ENCODE data around the gene SLC43A2.

The SLC43A2 gene

GRCh38 chr17:1643999-1644492 lies 15.4 kb upstream of the SLC43A2 start:
- no peak for DNase-seq (ENCODE audit: low spot score)

GRCh38 chr17:1643293-1643998 lies 14.8 kb upstream of the SLC43A2 start:
- DNase-seq (ENCODE audit: low spot score), result no peak

- DNase-seq (ENCODE audit: low spot score), result no peak
Measured at GRCh38 chr17:1641065-1641403, 12.4 kb upstream of the SLC43A2 start.

- DNase-seq (ENCODE audit: low spot score), result no peak
Measured at GRCh38 chr17:1640329-1641064, 11.9 kb upstream of the SLC43A2 start.

- peak; percentile 45 for DNase-seq (ENCODE audit: low spot score)
Measured at GRCh38 chr17:1639549-1640180, 11.0 kb upstream of the SLC43A2 start.

DNA sequence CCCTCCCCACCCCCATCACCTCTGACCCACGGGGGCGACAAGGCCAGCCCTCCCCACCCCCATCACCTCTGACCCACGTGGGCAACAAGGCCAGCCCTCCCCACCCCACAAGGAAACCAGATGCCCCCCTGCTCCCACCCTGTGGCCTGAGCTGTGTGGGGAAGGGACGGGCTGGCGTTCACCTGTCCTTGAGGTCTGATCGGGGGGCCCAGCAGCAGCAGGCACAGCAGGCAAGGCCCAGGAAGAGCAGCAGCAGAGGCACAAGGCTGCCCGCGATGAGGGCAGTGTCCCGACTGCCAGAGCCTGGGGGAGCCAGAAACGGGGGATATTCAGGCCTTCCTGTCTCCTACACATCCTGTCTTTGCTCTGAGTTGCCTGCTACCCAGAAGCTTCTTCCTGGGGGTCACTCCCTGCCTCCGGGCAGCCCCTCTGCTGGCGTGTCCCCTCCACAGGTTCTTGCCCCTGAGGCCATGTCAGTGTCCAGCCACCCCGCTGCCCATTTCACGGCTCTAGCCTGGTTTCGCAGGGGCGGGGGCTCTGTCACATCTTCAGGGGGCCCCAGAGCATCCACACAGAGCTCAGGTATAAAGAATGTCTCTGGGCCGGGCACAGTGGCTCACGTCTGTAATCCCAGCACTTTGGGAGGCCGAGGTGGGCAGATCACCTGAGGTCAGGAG lies 10.1 kb upstream of the SLC43A2 start:
- DNase-seq (ENCODE audit: low spot score), result no peak

DNA sequence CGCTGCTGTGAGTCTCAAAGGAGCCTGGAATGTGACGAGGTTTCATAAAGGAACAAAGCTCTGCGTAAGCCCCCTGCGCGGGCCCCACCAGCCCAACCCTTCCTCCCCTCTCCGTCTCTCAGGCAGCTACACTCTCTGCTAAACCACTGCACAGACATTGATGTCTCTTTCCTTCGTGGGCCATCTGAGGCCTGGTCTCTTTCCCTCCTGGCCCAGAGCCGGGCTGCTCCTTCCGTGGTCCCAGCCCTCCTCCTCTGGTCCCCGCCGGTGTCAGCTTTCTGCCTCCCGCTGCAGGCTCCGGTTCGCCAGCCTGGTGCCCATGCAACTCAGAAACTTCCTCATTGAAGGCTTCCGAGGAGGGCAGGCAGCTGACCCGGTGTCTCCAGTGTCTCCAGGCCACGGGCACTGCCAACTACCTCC lies 9.5 kb upstream of the SLC43A2 start:
- DNase-seq (ENCODE audit: low spot score), result peak; percentile 36

DNA sequence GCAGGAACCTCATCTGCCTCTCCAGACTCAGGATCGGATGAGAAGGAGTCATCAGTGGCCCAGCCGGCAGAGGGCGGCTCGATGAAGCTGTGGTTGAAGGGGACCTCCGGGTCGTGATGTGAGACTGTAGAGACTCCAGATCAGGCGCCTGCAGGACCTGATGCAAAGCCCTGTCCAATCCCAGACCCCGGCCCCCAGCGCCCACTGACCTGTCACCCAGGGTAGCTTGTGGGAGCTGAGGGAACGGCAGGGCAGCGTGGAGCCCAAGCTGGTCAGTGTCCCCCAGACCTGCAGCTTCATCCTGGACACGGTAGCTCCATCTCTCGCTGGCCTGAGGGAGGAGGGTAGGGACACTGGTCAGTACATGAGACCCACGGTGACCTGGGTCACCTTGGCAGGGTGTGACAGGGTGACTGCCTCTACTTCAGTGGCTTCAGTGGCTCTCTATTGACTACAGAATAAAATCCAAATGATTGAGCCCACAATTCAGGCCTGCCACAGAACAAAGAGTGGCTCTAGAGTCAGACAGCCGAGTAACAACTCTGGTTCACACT lies 8.2 kb upstream of the SLC43A2 start:
- no peak for DNase-seq (ENCODE audit: low spot score)

DNA sequence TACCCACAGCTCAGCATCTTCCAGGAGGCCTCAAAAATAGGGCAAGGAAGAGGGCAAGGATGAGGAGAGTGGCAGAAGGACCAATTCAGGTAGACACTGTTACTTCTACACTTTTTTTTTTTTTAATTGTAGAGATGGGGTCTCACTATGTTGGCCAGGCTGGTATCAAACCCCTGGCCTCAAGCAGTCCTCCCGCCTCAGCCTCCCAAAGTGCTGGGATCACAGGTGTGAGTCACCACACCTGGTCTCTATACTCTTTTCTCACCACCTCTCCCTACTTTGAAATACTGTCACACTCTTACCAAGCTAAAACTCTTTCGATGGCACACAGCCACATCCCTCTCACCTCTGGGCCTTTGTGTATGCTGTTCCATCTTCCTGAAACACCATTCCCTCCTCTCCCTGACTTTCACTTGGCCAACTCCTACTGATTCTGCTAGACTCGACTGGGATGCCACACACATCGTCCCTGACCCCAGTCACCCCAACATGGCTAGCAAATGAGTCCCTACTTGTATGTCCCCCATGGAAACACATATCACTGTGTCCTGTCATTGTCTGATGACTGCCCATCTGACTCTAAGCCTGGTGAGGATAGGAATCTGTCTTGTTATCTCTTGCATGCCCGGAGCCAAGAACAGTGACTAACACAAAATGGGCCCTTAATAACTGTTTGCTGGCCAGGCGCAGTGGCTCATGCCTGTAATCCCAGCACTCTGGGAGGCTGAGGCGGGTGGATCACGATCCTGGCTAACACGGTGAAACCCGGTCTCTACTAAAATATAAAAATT lies 7.2 kb upstream of the SLC43A2 start:
- DNase-seq (ENCODE audit: low spot score), result no peak

- no peak for DNase-seq (ENCODE audit: low spot score)
Measured at GRCh38 chr17:1634841-1635650, 6.4 kb upstream of the SLC43A2 start.

DNA sequence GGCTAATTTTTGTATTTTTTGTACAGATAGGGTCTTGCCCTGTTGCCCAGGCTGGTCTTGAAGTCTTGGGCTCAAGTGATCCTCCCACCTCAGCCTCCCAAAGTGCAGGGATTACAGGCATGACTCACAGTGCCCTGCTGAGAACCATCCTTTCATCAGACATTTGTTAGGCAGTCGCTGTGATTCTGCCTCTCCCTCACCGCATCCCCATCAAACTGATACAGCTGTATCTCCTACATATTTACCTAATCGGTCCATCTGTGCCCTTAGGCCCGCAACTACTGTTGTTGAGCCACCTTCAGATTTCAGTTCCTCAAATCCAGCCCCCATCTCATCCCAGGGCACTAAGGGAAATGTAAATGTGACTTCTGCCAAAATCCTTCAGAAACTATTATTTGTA lies 2.0 kb upstream of the SLC43A2 start:
- DNase-seq (ENCODE audit: low spot score), result no peak

DNA sequence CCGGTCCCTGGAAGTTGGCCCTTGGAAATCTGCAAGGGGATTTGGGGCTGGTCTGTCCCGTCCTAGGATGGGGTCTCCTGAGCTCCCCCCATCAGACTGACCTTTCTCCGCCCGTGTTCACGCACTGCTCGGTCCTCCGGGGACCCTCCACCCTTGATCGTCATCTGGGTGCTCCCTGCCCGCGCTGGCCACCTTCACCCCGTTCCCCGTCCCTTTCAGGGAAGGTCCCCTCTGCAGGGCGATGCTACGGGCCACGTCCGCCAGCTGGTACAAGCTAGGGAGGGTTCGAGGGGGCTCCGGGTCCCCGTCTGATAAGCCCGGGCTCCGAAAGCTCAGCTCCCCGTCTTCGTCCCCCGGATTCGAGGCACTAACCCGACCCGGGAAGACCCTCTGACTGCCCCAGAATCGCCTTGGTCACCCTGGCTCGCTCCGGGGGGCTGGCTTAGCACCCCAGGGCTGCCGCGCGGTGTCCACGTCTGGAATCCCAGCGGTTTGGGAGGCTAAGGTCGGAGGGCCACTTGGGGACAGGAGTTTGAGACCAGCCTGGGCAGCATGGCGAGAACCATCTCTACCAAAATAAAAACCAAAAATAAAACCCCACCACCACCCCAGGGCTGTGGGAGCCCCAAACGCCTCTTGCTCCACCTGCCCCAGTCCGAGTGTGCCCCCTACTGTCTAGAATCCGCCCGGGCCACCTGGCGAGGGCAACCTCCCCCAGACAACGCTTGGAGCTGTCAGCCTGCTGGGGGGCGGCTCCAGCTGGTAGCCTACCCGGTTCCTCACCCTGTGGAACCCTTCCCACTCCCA lies 1.1 kb upstream of the SLC43A2 start:
- peak; percentile 46 for DNase-seq (ENCODE audit: low spot score)

DNA sequence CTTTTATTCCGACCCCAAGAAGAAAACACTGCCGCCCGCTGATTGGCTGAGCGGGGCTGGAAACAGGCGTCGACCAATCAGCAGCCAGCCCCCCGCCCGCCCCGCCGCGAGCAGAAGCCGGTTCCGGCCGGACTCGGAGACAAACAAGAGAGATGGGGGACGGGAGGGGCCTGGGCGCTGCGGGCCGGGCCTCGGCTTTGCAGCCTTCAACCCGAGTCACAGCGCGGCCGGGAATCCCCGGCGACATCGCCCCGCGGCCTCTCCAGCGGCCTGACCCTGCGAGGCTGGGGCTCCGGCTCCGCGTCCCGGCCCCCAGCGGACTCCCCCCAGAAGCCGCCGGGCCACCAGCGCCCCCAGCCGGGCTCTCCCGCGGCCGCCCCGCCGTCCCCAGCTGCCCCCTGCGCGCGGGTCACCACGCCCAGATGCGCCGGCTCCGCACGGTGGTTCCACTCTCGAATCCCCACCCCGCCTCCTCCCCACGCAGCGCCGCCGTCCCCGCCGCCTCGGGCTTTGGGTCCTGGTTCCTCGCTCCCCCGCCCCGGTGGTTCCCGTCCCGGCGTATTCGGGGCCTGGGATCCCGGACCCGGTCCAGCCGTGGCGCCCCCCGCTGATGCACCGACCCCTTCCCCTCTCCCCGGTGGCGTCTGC lies 346 bp upstream of the SLC43A2 start:
- peak; percentile 99 for DNase-seq (ENCODE audit: low spot score)

DNA sequence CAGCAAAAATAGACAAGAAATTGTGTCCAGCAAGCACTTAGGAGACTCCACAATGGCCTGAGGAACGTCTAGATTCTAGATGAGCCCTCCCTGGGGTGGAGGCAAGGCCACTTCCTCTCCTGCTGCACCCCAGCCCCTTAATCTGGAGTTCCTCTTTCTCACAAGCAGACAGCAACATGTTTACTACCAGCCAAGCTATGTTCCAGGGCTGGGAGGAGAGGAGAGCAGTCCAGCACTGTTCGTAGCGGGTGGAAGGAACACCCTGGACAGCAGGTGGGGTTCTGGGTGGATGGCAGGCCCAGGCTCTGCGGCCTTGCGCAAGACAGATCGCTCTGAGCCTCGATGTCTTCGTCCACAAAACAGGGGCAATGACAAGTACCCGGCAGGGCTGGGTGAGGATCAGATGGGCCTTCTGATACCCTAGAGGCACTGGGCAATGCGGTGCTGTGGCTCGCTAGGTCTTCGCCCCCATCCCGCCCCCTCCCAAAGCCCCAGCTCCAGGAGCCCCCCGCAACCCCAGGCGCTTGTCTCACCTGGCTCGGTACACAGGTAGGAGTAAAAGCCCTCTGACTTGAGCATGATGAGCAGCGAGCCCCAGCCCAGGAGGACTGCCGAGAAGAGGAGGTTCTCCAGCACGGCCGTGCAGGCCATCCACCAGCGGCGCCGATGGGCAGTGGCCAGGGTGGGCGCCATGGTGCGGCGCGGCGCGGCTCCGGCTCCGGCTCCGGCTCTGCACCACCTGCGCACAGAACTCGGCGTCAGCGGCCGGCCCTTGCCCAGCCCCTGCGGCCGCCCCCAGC lies 1.3 kb downstream of the SLC43A2 start:
- peak; percentile 45 for DNase-seq (ENCODE audit: low spot score)

- no peak for DNase-seq (ENCODE audit: low spot score)
Measured at GRCh38 chr17:1626333-1626732, 2.3 kb downstream of the SLC43A2 start.

DNA sequence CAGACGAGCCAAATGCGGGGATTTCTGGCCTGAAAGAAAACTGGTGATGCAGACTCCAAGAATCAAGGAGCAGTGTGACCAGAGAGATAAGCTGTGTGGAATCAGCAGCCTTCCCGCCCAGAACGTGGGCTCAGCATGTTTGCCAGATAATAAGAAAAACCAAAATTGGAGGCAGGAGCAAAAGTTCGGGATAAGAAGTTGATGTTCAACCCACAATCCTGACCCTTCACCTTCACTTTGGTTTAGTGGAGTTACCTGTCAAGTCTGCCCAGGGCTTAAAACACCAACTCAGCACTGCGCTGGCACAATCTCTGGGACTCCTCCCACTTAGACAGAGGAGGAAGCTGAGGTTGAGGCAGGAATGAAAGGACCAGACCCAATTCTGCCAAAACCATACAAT lies 3.1 kb downstream of the SLC43A2 start:
- no peak for DNase-seq (ENCODE audit: low spot score)

- DNase-seq (ENCODE audit: low spot score), result no peak
Measured at GRCh38 chr17:1625053-1625452, 3.6 kb downstream of the SLC43A2 start.

- DNase-seq (ENCODE audit: low spot score), result no peak
Measured at GRCh38 chr17:1624650-1625049, 4.0 kb downstream of the SLC43A2 start.

Measured in SK-N-DZ (cell line).